Measurements from ENCODE around the gene PCDHGA11. TPM values are rescaled to one million over a fixed set of nuclear protein-coding genes. Genes with fewer than 3 reads are reported as not detected.
"Not testable (repeated sequence)": the region's sequence is repeated elsewhere in the genome, so short reads cannot be mapped to it uniquely, and the experiment has no call there.

PCDHGA11 gene
- total RNA-seq, 4 donors from 2014 or later, result 3.0 to 5.8 (median 4.5) TPM

DNA sequence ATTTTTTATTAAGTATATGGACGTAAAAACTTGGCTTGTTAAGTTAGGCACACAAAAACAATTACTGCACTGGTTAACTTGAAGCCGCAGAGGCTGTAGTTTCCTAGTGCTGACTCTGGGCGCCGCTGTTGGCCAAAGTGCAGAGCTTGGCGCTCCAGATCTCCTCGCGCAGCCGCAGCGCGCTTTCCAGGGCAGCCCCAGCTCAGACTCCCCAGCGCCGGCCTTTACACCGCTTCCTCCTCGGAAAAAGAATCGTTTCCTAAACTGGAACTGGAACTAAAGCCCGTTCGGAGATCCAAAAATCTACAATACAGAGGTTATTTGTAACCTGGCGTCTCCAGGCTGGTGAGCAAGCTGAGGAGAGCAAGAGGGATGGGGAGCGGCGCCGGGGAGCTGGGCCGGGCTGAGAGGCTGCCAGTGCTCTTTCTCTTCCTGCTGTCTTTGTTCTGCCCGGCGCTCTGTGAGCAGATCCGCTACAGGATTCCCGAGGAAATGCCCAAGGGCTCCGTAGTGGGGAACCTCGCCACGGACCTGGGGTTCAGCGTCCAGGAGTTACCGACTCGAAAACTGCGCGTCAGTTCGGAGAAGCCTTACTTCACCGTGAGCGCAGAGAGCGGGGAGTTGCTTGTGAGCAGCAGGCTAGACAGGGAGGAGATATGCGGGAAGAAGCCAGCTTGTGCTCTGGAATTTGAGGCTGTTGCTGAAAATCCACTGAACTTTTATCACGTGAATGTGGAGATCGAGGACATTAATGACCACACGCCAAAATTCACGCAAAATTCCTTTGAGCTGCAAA is 22.9 kb upstream of the PCDHGA11 start, which contains the start of gene PCDHGB5:
TSS of gene PCDHGB5 (plus strand) at position 192 of the 796 bp plus-strand sequence. CDS start at position 373, 181 bp downstream.
- H3K9me3 ChIP-seq, result peaks cover 21 to 94% (median 93%) of the 10 kb centered on the region in 4 donors

DNA sequence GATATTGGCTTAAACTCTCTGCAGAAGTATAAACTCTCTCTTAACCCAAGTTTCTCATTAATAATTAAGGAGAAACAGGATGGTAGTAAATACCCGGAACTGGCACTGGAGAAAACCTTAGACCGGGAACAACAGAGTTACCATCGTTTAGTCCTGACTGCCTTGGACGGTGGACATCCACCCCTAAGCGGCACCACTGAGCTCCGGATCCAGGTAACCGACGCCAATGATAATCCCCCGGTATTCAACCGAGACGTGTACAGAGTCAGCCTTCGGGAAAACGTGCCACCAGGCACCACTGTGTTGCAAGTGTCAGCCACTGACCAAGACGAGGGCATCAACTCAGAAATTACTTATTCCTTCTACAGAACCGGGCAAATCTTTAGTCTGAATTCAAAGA is 22.2 kb upstream of the PCDHGA11 start:
- TF ChIP-seq POLR2AphosphoS5 (IDR thresholded peaks at IDR 0.05), result no peak
- TF ChIP-seq, protein P1, sequence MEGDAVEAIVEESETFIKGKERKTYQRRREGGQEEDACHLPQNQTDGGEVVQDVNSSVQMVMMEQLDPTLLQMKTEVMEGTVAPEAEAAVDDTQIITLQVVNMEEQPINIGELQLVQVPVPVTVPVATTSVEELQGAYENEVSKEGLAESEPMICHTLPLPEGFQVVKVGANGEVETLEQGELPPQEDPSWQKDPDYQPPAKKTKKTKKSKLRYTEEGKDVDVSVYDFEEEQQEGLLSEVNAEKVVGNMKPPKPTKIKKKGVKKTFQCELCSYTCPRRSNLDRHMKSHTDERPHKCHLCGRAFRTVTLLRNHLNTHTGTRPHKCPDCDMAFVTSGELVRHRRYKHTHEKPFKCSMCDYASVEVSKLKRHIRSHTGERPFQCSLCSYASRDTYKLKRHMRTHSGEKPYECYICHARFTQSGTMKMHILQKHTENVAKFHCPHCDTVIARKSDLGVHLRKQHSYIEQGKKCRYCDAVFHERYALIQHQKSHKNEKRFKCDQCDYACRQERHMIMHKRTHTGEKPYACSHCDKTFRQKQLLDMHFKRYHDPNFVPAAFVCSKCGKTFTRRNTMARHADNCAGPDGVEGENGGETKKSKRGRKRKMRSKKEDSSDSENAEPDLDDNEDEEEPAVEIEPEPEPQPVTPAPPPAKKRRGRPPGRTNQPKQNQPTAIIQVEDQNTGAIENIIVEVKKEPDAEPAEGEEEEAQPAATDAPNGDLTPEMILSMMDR (IDR thresholded peaks at IDR 0.05), result no peak
- no peak for TF ChIP-seq EP300 (IDR thresholded peaks at IDR 0.05)
- no peak for TF ChIP-seq POLR2A (IDR thresholded peaks at IDR 0.05; ENCODE audit: low read depth)
- Histone ChIP-seq H3K27ac (replicated peaks in 1 of 4) (no peak overlapping the region), H3K36me3 (peaks cover 0 to 6% (median under 1%) of the 10 kb centered on the region in 4 donors), H3K4me1 (no peaks in the 10 kb centered on the region), H3K27me3 (peaks cover 0 to 9% (median 0%) of the 10 kb centered on the region in 4 donors), H3K9me3 (peaks cover 23 to 94% (median 93%) of the 10 kb centered on the region in 4 donors), H3K4me3 (no peak overlapping the region)
- DNase-seq (ENCODE audit: extremely low spot score), result no peak
- 23% methylated on average over 11 of the region's 15 CpGs for WGBS
- intact Hi-C loops (cut with DNase I), result no loop called here

More for the DNA sequence above, 22.9 kb upstream of the PCDHGA11 start, which contains the start of gene PCDHGB5:
- Histone ChIP-seq H3K27me3 (peaks cover 0 to 13% (median 0%) of the 10 kb centered on the region in 4 donors), H3K4me3 (peak within 1 kb of the TSS; percentile 20 to 44 (median 28))
- H3K4me1 ChIP-seq; H3K36me3 ChIP-seq; DNase-seq (ENCODE audit: extremely low spot score); H3K27ac ChIP-seq (replicated peaks in 1 of 4); intact Hi-C loops (cut with DNase I): not testable (repeated sequence)
- TF ChIP-seq, protein P1 (IDR thresholded peaks at IDR 0.05), result peak; percentile 14 to 40 (median 37)
- 9% methylated on average over 20 of the region's 43 CpGs for WGBS

DNA sequence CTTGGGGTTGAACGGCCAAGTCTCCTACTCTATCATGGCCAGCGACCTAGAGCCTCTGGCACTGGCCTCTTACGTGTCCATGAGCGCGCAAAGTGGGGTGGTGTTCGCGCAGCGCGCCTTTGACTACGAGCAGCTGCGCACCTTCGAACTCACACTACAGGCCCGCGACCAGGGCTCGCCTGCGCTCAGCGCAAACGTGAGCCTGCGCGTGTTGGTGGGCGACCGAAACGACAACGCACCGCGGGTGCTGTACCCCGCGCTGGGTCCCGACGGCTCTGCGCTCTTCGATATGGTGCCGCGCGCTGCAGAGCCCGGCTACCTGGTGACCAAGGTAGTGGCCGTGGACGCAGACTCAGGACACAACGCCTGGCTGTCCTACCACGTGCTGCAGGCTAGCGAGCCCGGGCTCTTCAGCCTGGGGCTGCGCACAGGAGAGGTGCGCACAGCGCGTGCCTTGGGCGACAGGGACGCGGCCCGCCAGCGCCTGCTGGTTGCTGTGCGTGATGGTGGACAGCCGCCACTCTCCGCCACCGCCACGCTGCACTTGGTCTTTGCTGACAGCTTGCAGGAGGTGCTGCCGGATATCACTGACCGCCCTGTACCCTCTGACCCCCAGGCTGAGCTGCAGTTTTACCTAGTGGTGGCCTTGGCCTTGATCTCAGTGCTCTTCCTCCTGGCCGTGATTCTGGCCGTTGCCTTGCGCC is 21.1 kb upstream of the PCDHGA11 start:
- Histone ChIP-seq H3K27ac (replicated peaks in 1 of 4) (no peak overlapping the region), H3K9me3 (peaks cover 21 to 94% (median 93%) of the 10 kb centered on the region in 4 donors), H3K4me1 (no peaks in the 10 kb centered on the region), H3K27me3 (peaks cover 0 to 9% (median 0%) of the 10 kb centered on the region in 4 donors), H3K4me3 (peak overlapping the region in 2 of 4 donors; percentile 5 to 18), H3K36me3 (peaks cover 0 to 6% (median 0%) of the 10 kb centered on the region in 4 donors)
- TF ChIP-seq EP300 (IDR thresholded peaks at IDR 0.05) (no peak), POLR2AphosphoS5 (IDR thresholded peaks at IDR 0.05) (no peak), POLR2A (IDR thresholded peaks at IDR 0.05; ENCODE audit: low read depth) (no peak)
- TF ChIP-seq, protein P1 (IDR thresholded peaks at IDR 0.05), result no peak
- WGBS, result 23% methylated on average over 33 of the region's 61 CpGs
- intact Hi-C loops (cut with DNase I), result no loop called here
- no peak for DNase-seq (ENCODE audit: extremely low spot score)

DNA sequence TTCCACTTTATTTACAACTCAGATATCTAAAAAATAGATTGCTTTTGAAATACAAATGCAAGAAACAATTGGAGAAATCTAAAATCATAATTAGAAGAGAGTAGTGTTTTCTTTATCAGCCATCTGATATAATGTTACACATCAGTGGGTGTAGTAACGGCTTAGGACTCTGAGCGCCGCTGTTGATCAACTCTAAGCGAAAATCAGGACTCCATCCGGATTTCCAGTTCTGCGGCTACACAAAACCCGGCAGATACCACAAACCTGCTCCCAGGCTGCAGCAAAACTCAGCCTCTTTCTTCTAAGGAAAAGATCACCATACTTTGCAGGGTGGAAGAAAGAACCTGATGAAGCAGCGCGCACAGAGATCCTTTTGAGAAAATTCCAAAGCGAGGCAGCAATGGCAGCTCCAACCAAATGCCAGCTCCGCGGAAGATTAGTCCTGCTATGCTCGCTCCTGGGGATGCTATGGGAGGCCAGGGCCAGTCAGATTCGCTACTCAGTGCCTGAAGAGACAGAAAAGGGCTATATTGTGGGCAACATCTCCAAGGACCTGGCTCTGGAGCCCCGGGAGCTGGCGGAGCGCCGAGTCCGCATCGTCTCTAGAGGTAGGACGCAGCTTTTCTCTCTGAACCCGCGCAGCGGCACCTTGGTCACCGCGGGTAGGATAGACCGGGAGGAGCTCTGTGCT is 18.2 kb upstream of the PCDHGA11 start, which contains the start of gene PCDHGA9:
TSS of gene PCDHGA9 (plus strand) at position 226 of the 691 bp plus-strand sequence. CDS start at position 401, 175 bp downstream.
- no peak within 1 kb of the TSS for H3K27ac ChIP-seq (replicated peaks in 1 of 4)
- H3K4me1 ChIP-seq, result no peaks in the 10 kb centered on the region
- intact Hi-C loops (cut with DNase I), result no loop called here
- peak within 1 kb of the TSS; percentile 23 to 46 (median 38) for H3K4me3 ChIP-seq
- H3K9me3 ChIP-seq, result peaks cover 21 to 95% (median 92%) of the 10 kb centered on the region in 4 donors
- WGBS, result 12% methylated on average over 27 of the region's 27 CpGs
- TF ChIP-seq POLR2AphosphoS5 (IDR thresholded peaks at IDR 0.05) (no peak), POLR2A (IDR thresholded peaks at IDR 0.05; ENCODE audit: low read depth) (no peak), EP300 (IDR thresholded peaks at IDR 0.05) (no peak)
- TF ChIP-seq, protein P1 (IDR thresholded peaks at IDR 0.05), result peak in 2 of 3 experiments; percentile 18 to 33
- peaks cover 0 to 9% (median 0%) of the 10 kb centered on the region in 4 donors for H3K27me3 ChIP-seq
- H3K36me3 ChIP-seq, result peaks cover 0 to 6% (median 0%) of the 10 kb centered on the region in 4 donors
- no peak for DNase-seq (ENCODE audit: extremely low spot score)
